Activated naive CD8-positive, alpha-beta T cell treated with anti-CD3 and anti-CD28 coated beads, Interleukin-2, amount 10 ng/mL, durations not matched to agents 7 days and 5 days (primary cell): ENCODE measurements around the gene UBN2. TPM values are rescaled to one million over a fixed set of nuclear protein-coding genes. Genes with fewer than 3 reads are reported as not detected.

ENCODE experiments used
- ATAC-seq: fragments of 150-1000 bp; cut with Tn5 transposase; one replicate; pipeline ENCODE4 v1.10.0; 2021; ENCODE audit warnings: low read depth, moderate library complexity
- POLR2A ChIA-PET: fragments of 350-600 bp; sonication (Branson Sonifier 250); formaldehyde crosslinking; loops from one replicate; lab custom pipeline; 2021; ENCODE audit warnings: antibody characterized with exemption; lab: Charles Lee
- DNase-seq: peaks from one replicate; pipeline ENCODE4 v3.0.0; 2021
- H3K27ac Mint-ChIP-seq: one replicate; pipeline ENCODE4 v1.8.0; 2022; ENCODE audit warnings: mild to moderate bottlenecking, mixed read lengths
- H3K27me3 Mint-ChIP-seq: one replicate; pipeline ENCODE4 v1.8.0; 2022; ENCODE audit warnings: mild to moderate bottlenecking, moderate library complexity, mixed read lengths
- H3K36me3 Mint-ChIP-seq: one replicate; pipeline ENCODE4 v1.8.0; 2021; ENCODE audit warnings: mild to moderate bottlenecking, mixed read lengths
- H3K4me1 Mint-ChIP-seq: one replicate; pipeline ENCODE4 v1.8.0; 2021; ENCODE audit warnings: mixed read lengths
- H3K4me3 Mint-ChIP-seq: one replicate; pipeline ENCODE4 v1.8.0; 2022; ENCODE audit warnings: mild to moderate bottlenecking, moderate library complexity, mixed read lengths
- H3K9me3 Mint-ChIP-seq: one replicate; pipeline ENCODE4 v1.8.0; 2021; ENCODE audit warnings: mixed read lengths
- total RNA-seq, 2 experiments: library from RNA; stranded (reverse); gene quantifications; one replicate each; pipeline ENCODE4 v1.2.3, GENCODE V29; 2021

Gene UBN2
- total RNA-seq, 2 experiments from 2014 or later: 15.4 to 19.4 TPM

DNA sequence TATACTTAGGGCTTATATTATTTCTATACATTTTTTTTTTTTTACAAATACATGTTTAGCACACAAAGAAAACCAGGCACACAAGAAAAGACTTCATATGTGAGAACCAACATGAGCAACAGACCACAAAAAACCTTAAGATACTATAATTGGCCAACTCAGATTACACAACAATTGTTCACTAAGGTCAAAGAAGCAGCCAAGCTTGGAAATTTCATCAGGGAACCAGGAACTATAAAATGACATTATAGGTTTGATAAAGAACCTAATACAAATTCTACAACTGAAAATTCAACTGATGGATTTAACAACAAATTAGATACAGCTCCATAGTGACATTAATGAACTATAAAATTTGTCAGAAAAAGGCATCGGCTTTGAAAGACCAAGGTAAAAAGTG is 124.3 kb downstream of the UBN2 start:
- POLR2A ChIA-PET: interaction anchor here (1.5 kb wide), 1 partner anchor 16 kb away, joined by 9 read pairs; no protein-coding TSS in a partner anchor
- no peak overlapping the region for H3K4me3 Mint-ChIP-seq

More for the DNA sequence above, 124.3 kb downstream of the UBN2 start:
- Mint-ChIP-seq H3K27ac (no peak overlapping the region), H3K4me1 (peaks cover 3% of the 10 kb centered on the region), H3K27me3 (no peaks in the 10 kb centered on the region), H3K9me3 (no peaks in the 10 kb centered on the region), H3K36me3 (peaks cover 18% of the 10 kb centered on the region)
- ATAC-seq: no peak
- no peak for DNase-seq

Other genes starting within 250 kb of the UBN2 start
- 1 to 10 TPM; 1.1 TPM for gene KIAA1549, start 249.8 kb upstream of the UBN2 start, total RNA-seq
- 10 to 100 TPM; 15.6 to 17.4 TPM for gene ZC3HAV1L, start 195.2 kb upstream of the UBN2 start, total RNA-seq
- gene ZC3HAV1, start 121.5 kb upstream of the UBN2 start, total RNA-seq: 100 to 1,000 TPM; 136 TPM
- 1 to 10 TPM; 7.5 to 8.0 TPM for gene FMC1, start 110.1 kb downstream of the UBN2 start, total RNA-seq
- 100 to 1,000 TPM; 138 TPM for gene LUC7L2, start 128.7 kb downstream of the UBN2 start, total RNA-seq